Peyer's patch (tissue), 4 donors: ENCODE results near the gene KLHL17.

Experiments used
- POLR2A ChIP-seq, 2 donors: fragments of 450-650 bp; IDR thresholded peaks; one replicate each; pipeline ENCODE4 v1.5.1; 2017; ENCODE audit warnings: antibody characterized with exemption in 2 of 2, mild to moderate bottlenecking in 2 of 2, moderate library complexity in 2 of 2
- TF ChIP-seq, protein P1 (sequence below), 6 experiments: fragments of 450-650 bp in 4 of 6; fragments of 200-600 bp in 2 of 6; sonication (generic) in 1 of 6; IDR thresholded peaks; one replicate each; pipeline ENCODE4 v1.5.1; 2017 to 2019; ENCODE audit warnings: antibody characterized with exemption in 6 of 6, mild to moderate bottlenecking in 3 of 6, moderate library complexity in 1 of 6

DNA sequence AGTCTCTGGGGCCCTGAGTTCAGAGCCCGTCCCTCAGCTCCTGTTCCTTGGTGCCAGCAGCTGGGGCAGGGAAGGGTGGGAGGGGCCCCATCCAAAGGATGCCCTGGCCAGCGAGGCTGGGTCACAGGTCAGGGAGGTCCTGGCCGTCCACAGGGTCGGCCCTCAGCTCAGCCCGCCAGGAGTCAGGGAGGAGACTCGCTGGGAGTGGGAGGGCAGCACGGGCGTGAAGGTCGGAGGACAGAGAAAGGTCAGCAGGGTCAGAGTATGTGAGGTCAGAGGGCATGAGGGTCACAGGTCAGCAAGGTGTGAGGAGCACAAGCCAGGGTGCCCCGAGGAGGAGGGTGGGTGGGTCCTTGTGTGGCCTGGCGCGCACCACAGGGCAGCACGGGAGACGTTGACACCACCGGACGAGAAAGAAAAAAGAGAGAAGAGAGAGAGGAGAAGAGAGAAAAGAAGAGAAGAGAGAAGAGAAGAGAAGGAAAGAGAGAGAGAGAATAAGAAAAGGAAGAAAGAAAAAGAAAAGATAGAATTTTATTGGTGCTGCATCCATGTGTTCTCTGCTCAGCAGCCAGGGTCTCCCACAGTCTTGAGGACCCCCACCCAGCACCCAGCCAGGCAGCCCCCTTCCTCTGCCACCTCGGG lies 14.4 kb downstream of the KLHL17 start:
- TF ChIP-seq, protein P1, sequence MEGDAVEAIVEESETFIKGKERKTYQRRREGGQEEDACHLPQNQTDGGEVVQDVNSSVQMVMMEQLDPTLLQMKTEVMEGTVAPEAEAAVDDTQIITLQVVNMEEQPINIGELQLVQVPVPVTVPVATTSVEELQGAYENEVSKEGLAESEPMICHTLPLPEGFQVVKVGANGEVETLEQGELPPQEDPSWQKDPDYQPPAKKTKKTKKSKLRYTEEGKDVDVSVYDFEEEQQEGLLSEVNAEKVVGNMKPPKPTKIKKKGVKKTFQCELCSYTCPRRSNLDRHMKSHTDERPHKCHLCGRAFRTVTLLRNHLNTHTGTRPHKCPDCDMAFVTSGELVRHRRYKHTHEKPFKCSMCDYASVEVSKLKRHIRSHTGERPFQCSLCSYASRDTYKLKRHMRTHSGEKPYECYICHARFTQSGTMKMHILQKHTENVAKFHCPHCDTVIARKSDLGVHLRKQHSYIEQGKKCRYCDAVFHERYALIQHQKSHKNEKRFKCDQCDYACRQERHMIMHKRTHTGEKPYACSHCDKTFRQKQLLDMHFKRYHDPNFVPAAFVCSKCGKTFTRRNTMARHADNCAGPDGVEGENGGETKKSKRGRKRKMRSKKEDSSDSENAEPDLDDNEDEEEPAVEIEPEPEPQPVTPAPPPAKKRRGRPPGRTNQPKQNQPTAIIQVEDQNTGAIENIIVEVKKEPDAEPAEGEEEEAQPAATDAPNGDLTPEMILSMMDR (IDR thresholded peaks at IDR 0.05), result no peak
- TF ChIP-seq POLR2A (IDR thresholded peaks at IDR 0.05), result no peak
